ENCODE results near the gene PGLYRP4.

The PGLYRP4 gene

GRCh38 chr1:153389973-153390879 lies 41.6 kb upstream of the PGLYRP4 start:
- Histone ChIP-seq H2BK120ac (ENCODE audit: low read depth, low read length) (no peak overlapping the region), H3K56ac (ENCODE audit: low read length) (no peak overlapping the region), H3K79me2 (ENCODE audit: control insufficient read depth, insufficient read depth, low read length) (no peaks in the 10 kb centered on the region), H3K23ac (ENCODE audit: low read length) (no peak overlapping the region), H4K8ac (ENCODE audit: low read depth, low read length) (no peak overlapping the region), H4K5ac (ENCODE audit: low read length) (no peak overlapping the region), H3K18ac (ENCODE audit: low read length) (no peak overlapping the region), H3K27me3 (ENCODE audit: insufficient read depth, low read length, poor library complexity) (no peaks in the 10 kb centered on the region), H3K79me1 (ENCODE audit: low read length) (no peaks in the 10 kb centered on the region), H3K4me2 (ENCODE audit: low read length) (no peak overlapping the region), H3K36me3 (ENCODE audit: control insufficient read depth, insufficient read depth, low read length) (no peaks in the 10 kb centered on the region), H3K4me3 (ENCODE audit: low read length) (no peak overlapping the region), H3K4me1 (ENCODE audit: control insufficient read depth, low read depth, low read length) (no peaks in the 10 kb centered on the region), H2BK15ac (replicated peaks; ENCODE audit: low read depth) (no peak overlapping the region), H2AK5ac (ENCODE audit: low read length) (no peak overlapping the region), H3K9ac (ENCODE audit: low read length) (no peak overlapping the region), H2BK5ac (ENCODE audit: low read length) (no peak overlapping the region), H3K27ac (ENCODE audit: low read depth, low read length) (no peak overlapping the region), H3K4ac (ENCODE audit: low read depth, low read length) (no peak overlapping the region)
- WGBS (ENCODE audit: extremely low coverage, insufficient coverage, low lambda C conversion rate): no CpG with 5 or more reads among the region's 17 CpGs
- no peak for DNase-seq

- Histone ChIP-seq H3K79me2 (ENCODE audit: control insufficient read depth, insufficient read depth, low read length) (no peaks in the 10 kb centered on the region), H3K27me3 (ENCODE audit: insufficient read depth, low read length, poor library complexity) (no peaks in the 10 kb centered on the region), H3K4me2 (ENCODE audit: low read length) (no peak overlapping the region), H3K23ac (ENCODE audit: low read length) (no peak overlapping the region), H3K18ac (ENCODE audit: low read length) (no peak overlapping the region), H4K8ac (ENCODE audit: low read depth, low read length) (no peak overlapping the region), H2BK15ac (replicated peaks; ENCODE audit: low read depth) (no peak overlapping the region), H3K56ac (ENCODE audit: low read length) (no peak overlapping the region), H2BK5ac (ENCODE audit: low read length) (no peak overlapping the region), H3K4ac (ENCODE audit: low read depth, low read length) (no peak overlapping the region), H3K9ac (ENCODE audit: low read length) (no peak overlapping the region), H3K27ac (ENCODE audit: low read depth, low read length) (no peak overlapping the region), H3K36me3 (ENCODE audit: control insufficient read depth, insufficient read depth, low read length) (no peaks in the 10 kb centered on the region), H2BK120ac (ENCODE audit: low read depth, low read length) (no peak overlapping the region), H4K5ac (ENCODE audit: low read length) (no peak overlapping the region), H3K79me1 (ENCODE audit: low read length) (no peaks in the 10 kb centered on the region), H3K4me3 (ENCODE audit: low read length) (no peak overlapping the region), H2AK5ac (ENCODE audit: low read length) (no peak overlapping the region), H3K4me1 (ENCODE audit: control insufficient read depth, low read depth, low read length) (no peaks in the 10 kb centered on the region)
- no peak for DNase-seq
- no CpG with 5 or more reads among the region's 1 CpG for WGBS (ENCODE audit: extremely low coverage, insufficient coverage, low lambda C conversion rate)
These were observed 40.8 kb upstream of the PGLYRP4 start for GRCh38 chr1:153389401-153389800.

- H3K27me3 ChIP-seq (ENCODE audit: insufficient read depth, low read length, poor library complexity): no peaks in the 10 kb centered on the region
- no peak overlapping the region for H3K4me3 ChIP-seq (ENCODE audit: low read length)
- H3K79me1 ChIP-seq (ENCODE audit: low read length): no peaks in the 10 kb centered on the region
- H4K8ac ChIP-seq (ENCODE audit: low read depth, low read length): no peak overlapping the region
- no peak for DNase-seq
- H3K4ac ChIP-seq (ENCODE audit: low read depth, low read length): no peak overlapping the region
- no CpG with 5 or more reads among the region's 4 CpGs for WGBS (ENCODE audit: extremely low coverage, insufficient coverage, low lambda C conversion rate)
- H3K4me1 ChIP-seq (ENCODE audit: control insufficient read depth, low read depth, low read length): no peaks in the 10 kb centered on the region
- no peak overlapping the region for H2BK5ac ChIP-seq (ENCODE audit: low read length)
- H3K27ac ChIP-seq (ENCODE audit: low read depth, low read length): no peak overlapping the region
- no peaks in the 10 kb centered on the region for H3K79me2 ChIP-seq (ENCODE audit: control insufficient read depth, insufficient read depth, low read length)
- H2AK5ac ChIP-seq (ENCODE audit: low read length): no peak overlapping the region
- no peak overlapping the region for H3K9ac ChIP-seq (ENCODE audit: low read length)
- H4K5ac ChIP-seq (ENCODE audit: low read length): no peak overlapping the region
- H3K4me2 ChIP-seq (ENCODE audit: low read length): no peak overlapping the region
- H3K18ac ChIP-seq (ENCODE audit: low read length): no peak overlapping the region
- no peaks in the 10 kb centered on the region for H3K36me3 ChIP-seq (ENCODE audit: control insufficient read depth, insufficient read depth, low read length)
- no peak overlapping the region for H2BK120ac ChIP-seq (ENCODE audit: low read depth, low read length)
- no peak overlapping the region for H3K56ac ChIP-seq (ENCODE audit: low read length)
- no peak overlapping the region for H2BK15ac ChIP-seq (replicated peaks; ENCODE audit: low read depth)
- H3K23ac ChIP-seq (ENCODE audit: low read length): no peak overlapping the region
These were observed 39.1 kb upstream of the PGLYRP4 start for GRCh38 chr1:153387785-153388184.

GRCh38 chr1:153387001-153387400 lies 38.4 kb upstream of the PGLYRP4 start:
- Histone ChIP-seq H2BK15ac (replicated peaks; ENCODE audit: low read depth) (no peak overlapping the region), H3K18ac (ENCODE audit: low read length) (no peak overlapping the region), H4K8ac (ENCODE audit: low read depth, low read length) (no peak overlapping the region), H4K5ac (ENCODE audit: low read length) (no peak overlapping the region), H3K36me3 (ENCODE audit: control insufficient read depth, insufficient read depth, low read length) (no peaks in the 10 kb centered on the region), H2AK5ac (ENCODE audit: low read length) (no peak overlapping the region), H3K4me2 (ENCODE audit: low read length) (no peak overlapping the region), H3K9ac (ENCODE audit: low read length) (no peak overlapping the region), H3K79me1 (ENCODE audit: low read length) (no peaks in the 10 kb centered on the region), H3K27ac (ENCODE audit: low read depth, low read length) (no peak overlapping the region), H2BK5ac (ENCODE audit: low read length) (no peak overlapping the region), H3K4me1 (ENCODE audit: control insufficient read depth, low read depth, low read length) (no peaks in the 10 kb centered on the region), H3K4ac (ENCODE audit: low read depth, low read length) (no peak overlapping the region), H3K79me2 (ENCODE audit: control insufficient read depth, insufficient read depth, low read length) (no peaks in the 10 kb centered on the region), H2BK120ac (ENCODE audit: low read depth, low read length) (no peak overlapping the region), H3K27me3 (ENCODE audit: insufficient read depth, low read length, poor library complexity) (no peaks in the 10 kb centered on the region), H3K4me3 (ENCODE audit: low read length) (no peak overlapping the region), H3K23ac (ENCODE audit: low read length) (no peak overlapping the region), H3K56ac (ENCODE audit: low read length) (no peak overlapping the region)
- no CpG with 5 or more reads among the region's 4 CpGs for WGBS (ENCODE audit: extremely low coverage, insufficient coverage, low lambda C conversion rate)
- DNase-seq: no peak

- Histone ChIP-seq H3K4ac (ENCODE audit: low read depth, low read length) (no peak overlapping the region), H3K18ac (ENCODE audit: low read length) (no peak overlapping the region), H3K36me3 (ENCODE audit: control insufficient read depth, insufficient read depth, low read length) (no peaks in the 10 kb centered on the region), H2AK5ac (ENCODE audit: low read length) (no peak overlapping the region), H4K8ac (ENCODE audit: low read depth, low read length) (no peak overlapping the region), H3K23ac (ENCODE audit: low read length) (no peak overlapping the region), H2BK5ac (ENCODE audit: low read length) (no peak overlapping the region), H3K56ac (ENCODE audit: low read length) (no peak overlapping the region), H2BK120ac (ENCODE audit: low read depth, low read length) (no peak overlapping the region), H3K4me3 (ENCODE audit: low read length) (no peak overlapping the region), H3K9ac (ENCODE audit: low read length) (no peak overlapping the region), H3K27me3 (ENCODE audit: insufficient read depth, low read length, poor library complexity) (no peaks in the 10 kb centered on the region), H3K4me2 (ENCODE audit: low read length) (no peak overlapping the region), H2BK15ac (replicated peaks; ENCODE audit: low read depth) (no peak overlapping the region), H4K5ac (ENCODE audit: low read length) (no peak overlapping the region), H3K4me1 (ENCODE audit: control insufficient read depth, low read depth, low read length) (no peaks in the 10 kb centered on the region), H3K79me2 (ENCODE audit: control insufficient read depth, insufficient read depth, low read length) (no peaks in the 10 kb centered on the region), H3K79me1 (ENCODE audit: low read length) (no peaks in the 10 kb centered on the region), H3K27ac (ENCODE audit: low read depth, low read length) (no peak overlapping the region)
- DNase-seq: no peak
- no CpG with 5 or more reads among the region's 5 CpGs for WGBS (ENCODE audit: extremely low coverage, insufficient coverage, low lambda C conversion rate)
These were observed 37.9 kb upstream of the PGLYRP4 start for GRCh38 chr1:153386500-153386901.
